Heart left ventricle (tissue), 13 donors: ENCODE results near the gene ZNF668.

Experiments used
- POLR2A ChIP-seq, 2 donors: fragments of 450-650 bp; IDR thresholded peaks; one replicate each; pipeline ENCODE4 v1.6.1; 2017; ENCODE audit warnings: antibody characterized with exemption in 2 of 2, mild to moderate bottlenecking in 2 of 2, moderate library complexity in 2 of 2
- TF ChIP-seq, protein P1 (sequence below), 12 donors: fragments of 200-600 bp; sonication (generic) in 4 of 12; IDR thresholded peaks; one replicate each; pipeline versions ENCODE4 v1.5.0 to v1.8.0; 2018 to 2022; ENCODE audit warnings: antibody characterized with exemption in 12 of 12, mild to moderate bottlenecking in 5 of 12
- donor health status: ischemic (EF 13 %, LVEDD 7.1; RV severe dilation, severe dysfunction).
- donor health status: DM: no; HTN: yes; CAD: no.
- donor health status: DM: no; HTN: no; CAD: no.
- donor health status: ischemic (EF 25% LVEDD 6.9; RV normal size, moderate dysfunction).
- donor health status: ischemic (EF 25% LVEDD 5.7; RV mildly dilated, moderate dysfunction).
- donor health status: ischemic (EF 35%, LVEDD 5.7; RV mildly dilated, moderate dysfunction).
- donor health status: nonischemic (EF 11% LVEDD 7.7; RV severe dilation, severe dysfunction).
- donor health status: DM: yes; HTN: yes; CAD: no.
- donor health status: PGD.
- donor health status: ischemic (EF 29% LVEDD 5.4; RV normal size, mild dysfunction).
- donor health status: nonischemic (EF 23%, LVEDD 6.1; RV moderate dilation, normal function).

DNA sequence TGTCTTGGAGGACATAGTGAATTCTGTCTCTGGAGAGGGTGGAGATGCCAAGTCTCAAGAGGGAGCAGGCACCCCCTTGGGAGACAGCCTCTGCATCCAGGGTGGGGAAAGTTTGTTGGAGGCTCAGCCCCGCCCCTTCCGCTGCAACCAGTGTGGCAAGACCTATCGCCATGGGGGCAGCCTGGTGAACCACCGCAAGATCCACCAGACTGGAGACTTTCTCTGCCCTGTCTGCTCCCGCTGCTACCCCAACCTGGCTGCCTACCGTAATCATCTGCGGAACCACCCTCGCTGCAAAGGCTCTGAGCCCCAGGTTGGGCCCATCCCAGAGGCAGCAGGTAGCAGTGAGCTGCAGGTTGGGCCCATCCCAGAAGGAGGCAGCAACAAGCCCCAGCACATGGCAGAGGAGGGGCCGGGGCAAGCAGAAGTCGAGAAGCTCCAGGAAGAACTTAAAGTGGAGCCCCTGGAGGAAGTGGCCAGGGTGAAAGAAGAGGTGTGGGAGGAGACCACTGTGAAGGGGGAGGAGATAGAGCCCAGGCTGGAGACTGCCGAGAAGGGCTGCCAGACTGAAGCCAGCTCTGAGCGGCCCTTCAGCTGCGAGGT is 5.4 kb upstream of the ZNF668 start:
- TF ChIP-seq, protein P1, sequence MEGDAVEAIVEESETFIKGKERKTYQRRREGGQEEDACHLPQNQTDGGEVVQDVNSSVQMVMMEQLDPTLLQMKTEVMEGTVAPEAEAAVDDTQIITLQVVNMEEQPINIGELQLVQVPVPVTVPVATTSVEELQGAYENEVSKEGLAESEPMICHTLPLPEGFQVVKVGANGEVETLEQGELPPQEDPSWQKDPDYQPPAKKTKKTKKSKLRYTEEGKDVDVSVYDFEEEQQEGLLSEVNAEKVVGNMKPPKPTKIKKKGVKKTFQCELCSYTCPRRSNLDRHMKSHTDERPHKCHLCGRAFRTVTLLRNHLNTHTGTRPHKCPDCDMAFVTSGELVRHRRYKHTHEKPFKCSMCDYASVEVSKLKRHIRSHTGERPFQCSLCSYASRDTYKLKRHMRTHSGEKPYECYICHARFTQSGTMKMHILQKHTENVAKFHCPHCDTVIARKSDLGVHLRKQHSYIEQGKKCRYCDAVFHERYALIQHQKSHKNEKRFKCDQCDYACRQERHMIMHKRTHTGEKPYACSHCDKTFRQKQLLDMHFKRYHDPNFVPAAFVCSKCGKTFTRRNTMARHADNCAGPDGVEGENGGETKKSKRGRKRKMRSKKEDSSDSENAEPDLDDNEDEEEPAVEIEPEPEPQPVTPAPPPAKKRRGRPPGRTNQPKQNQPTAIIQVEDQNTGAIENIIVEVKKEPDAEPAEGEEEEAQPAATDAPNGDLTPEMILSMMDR (IDR thresholded peaks at IDR 0.05), result no peak
- no peak for TF ChIP-seq POLR2A (IDR thresholded peaks at IDR 0.05)
